GM12878 (cell line): ENCODE data around the gene ZNF142. TPM values are rescaled to one million over a fixed set of nuclear protein-coding genes. Genes with fewer than 3 reads are reported as not detected.

Experiments
- ATAC-seq: fragments of 200-7000 bp; cut with Tn5 transposase; 3 replicates; pipeline ENCODE4 v1.9.1; 2020; ENCODE audit warnings: mild to moderate bottlenecking, moderate library complexity
- BruUV-seq: library from RNA; stranded (reverse); fragments of 400-500 nt; replicated peaks from 2 replicates; lab custom pipeline; 2021; lab: Mats Ljungman, UMichigan
- CTCF ChIA-PET: fragments of 300-600 bp; sonication (Branson Sonifier 250); formaldehyde crosslinking; extraction: SDS; loops from one replicate; lab custom pipeline; 2021; ENCODE audit warnings: inconsistent platforms; lab: Yijun Ruan, JAX
- POLR2A ChIA-PET: fragments of 350-600 bp; formaldehyde crosslinking; extraction: SDS; loops from one replicate; lab custom pipeline; 2021; ENCODE audit warnings: inconsistent platforms; lab: Charles Lee
- RAD21 ChIA-PET: fragments of 300-600 bp; sonication (Branson Sonifier 250); formaldehyde crosslinking; loops from one replicate; lab custom pipeline; 2023; ENCODE audit warnings: antibody characterized with exemption; ENCODE audit not compliant: unreplicated experiment; lab: Charles Lee
- SMC1A ChIA-PET: fragments of 300-600 bp; sonication (Branson Sonifier 250); formaldehyde crosslinking; loops from one replicate; lab custom pipeline; 2023; ENCODE audit not compliant: unreplicated experiment, uncharacterized antibody; lab: Charles Lee
- DNase-seq: peaks from one replicate; pipeline ENCODE4 v3.0.0-alpha.2; 2011; ENCODE audit warnings: low read depth, low spot score
- FAIRE-seq: peaks from 3 replicates; lab custom pipeline; 2011; peaks lifted over from hg19 to GRCh38; lab: Jason Lieb, UNC
- H2AFZ ChIP-seq: 2 replicates; pipeline ENCODE4 v1.6.0; 2011; ENCODE audit warnings: low read depth, low read length, control low read depth; ENCODE audit not compliant: control insufficient read depth
- H3K27ac ChIP-seq: 2 replicates; pipeline ENCODE4 v1.5.1; 2011; ENCODE audit warnings: control low read depth; ENCODE audit not compliant: control insufficient read depth, insufficient read depth
- H3K27me3 ChIP-seq, 2 experiments: replicated peaks in 1 of 2; 2 replicates each; pipeline versions ENCODE4 v1.6.0 to v1.6.1; 2011; ENCODE audit warnings: low read length in 1 of 2; ENCODE audit not compliant: control insufficient read depth in 2 of 2, insufficient read depth in 2 of 2
- H3K36me3 ChIP-seq, 2 experiments: 2 replicates each; pipeline ENCODE4 v1.5.1; 2011; ENCODE audit warnings: low read length in 1 of 2; ENCODE audit not compliant: control insufficient read depth in 2 of 2, insufficient read depth in 2 of 2
- H3K4me1 ChIP-seq: 2 replicates; pipeline ENCODE4 v1.6.1; 2011; ENCODE audit warnings: mild to moderate bottlenecking, low read length, moderate library complexity, mixed read lengths; ENCODE audit not compliant: control insufficient read depth, insufficient read depth
- H3K4me2 ChIP-seq: 2 replicates; pipeline ENCODE4 v1.6.0; 2011; ENCODE audit warnings: control low read depth; ENCODE audit not compliant: control insufficient read depth, insufficient read depth
- H3K4me3 ChIP-seq: fragments of 200-600 bp; sonication (generic); 2 replicates; pipeline ENCODE4 v1.5.1; 2016
- H3K79me2 ChIP-seq: 2 replicates; pipeline ENCODE4 v1.6.0; 2011; ENCODE audit warnings: low read length; ENCODE audit not compliant: control insufficient read depth, insufficient read depth
- H3K9ac ChIP-seq: 2 replicates; pipeline ENCODE4 v1.8.0; 2011; ENCODE audit warnings: low read length, control low read depth, mixed read lengths; ENCODE audit not compliant: control insufficient read depth, insufficient read depth
- H3K9me3 ChIP-seq: replicated peaks from 3 replicates; pipeline ENCODE4 v1.5.1; 2011; ENCODE audit warnings: mild to moderate bottlenecking, low read length; ENCODE audit not compliant: control insufficient read depth, insufficient read depth
- H4K20me1 ChIP-seq: 2 replicates; pipeline ENCODE4 v1.6.0; 2011; ENCODE audit not compliant: control insufficient read depth, insufficient read depth
- ATF2 ChIP-seq: IDR thresholded peaks from 2 replicates; pipeline ENCODE4 v1.6.1; 2012; ENCODE audit warnings: low read length, inconsistent platforms
- BCL11A ChIP-seq: IDR thresholded peaks from 2 replicates; pipeline ENCODE4 v1.6.1; 2011; ENCODE audit warnings: low read depth, low read length
- CBFB ChIP-seq: IDR thresholded peaks from 2 replicates; pipeline ENCODE4 v1.6.1; 2016; ENCODE audit warnings: antibody characterized with exemption, low read depth
- CEBPB ChIP-seq, 2 experiments: fragments of 150-350 bp in 1 of 2; IDR thresholded peaks; 2 replicates each; pipeline ENCODE4 v1.6.1; 2012 to 2014; ENCODE audit warnings: low read depth in 2 of 2, low read length in 2 of 2, borderline replicate concordance in 1 of 2, inconsistent platforms in 1 of 2
- CREB1 ChIP-seq: IDR thresholded peaks from 2 replicates; pipeline ENCODE4 v1.6.1; 2012; ENCODE audit warnings: low read depth, mild to moderate bottlenecking, inconsistent platforms
- DPF2 ChIP-seq: fragments of 450-650 bp; IDR thresholded peaks from 2 replicates; pipeline ENCODE4 v1.6.1; 2017; ENCODE audit warnings: mild to moderate bottlenecking
- ETV6 ChIP-seq, 2 experiments: fragments of 450-650 bp in 1 of 2; IDR thresholded peaks in 1 of 2; conservative IDR thresholded peaks in 1 of 2; 2 replicates each; pipeline ENCODE4 v1.6.1; 2014; ENCODE audit warnings: antibody characterized with exemption in 1 of 2, borderline replicate concordance in 1 of 2, low read depth in 1 of 2, mild to moderate bottlenecking in 1 of 2, moderate library complexity in 1 of 2
- HDGF ChIP-seq: fragments of 450-650 bp; IDR thresholded peaks from 2 replicates; pipeline ENCODE4 v1.6.1; 2016; ENCODE audit warnings: antibody characterized with exemption
- LARP7 ChIP-seq: fragments of 450-650 bp; IDR thresholded peaks from 2 replicates; pipeline ENCODE4 v1.6.1; 2017; ENCODE audit warnings: mild to moderate bottlenecking
- MYC ChIP-seq: IDR thresholded peaks from 2 replicates; pipeline ENCODE4 v1.6.1; 2011; ENCODE audit warnings: mild to moderate bottlenecking, low read length, moderate library complexity, inconsistent platforms; ENCODE audit not compliant: insufficient read depth, insufficient replicate concordance, insufficient read length, severe bottlenecking
- PAX5 ChIP-seq: IDR thresholded peaks from 2 replicates; pipeline ENCODE4 v1.6.1; 2011; ENCODE audit warnings: low read depth, low read length, borderline replicate concordance
- PKNOX1 ChIP-seq: fragments of 450-650 bp; IDR thresholded peaks from 2 replicates; pipeline ENCODE4 v1.6.1; 2016; ENCODE audit warnings: mild to moderate bottlenecking
- PML ChIP-seq: IDR thresholded peaks from 2 replicates; pipeline ENCODE4 v1.6.1; 2012; ENCODE audit warnings: low read length, inconsistent platforms
- SIX5 ChIP-seq: IDR thresholded peaks from 2 replicates; pipeline ENCODE4 v1.6.1; 2011; ENCODE audit warnings: mild to moderate bottlenecking, low read depth, low read length, moderate library complexity; ENCODE audit not compliant: severe bottlenecking
- SREBF2 ChIP-seq: IDR thresholded peaks from 2 replicates; pipeline ENCODE4 v1.6.1; 2012; ENCODE audit warnings: mild to moderate bottlenecking, low read length
- TAF1 ChIP-seq: IDR thresholded peaks from 2 replicates; pipeline ENCODE4 v1.6.1; 2011; ENCODE audit warnings: mild to moderate bottlenecking, low read depth, low read length, borderline replicate concordance
- TBL1XR1 ChIP-seq: IDR thresholded peaks from 2 replicates; pipeline ENCODE4 v1.6.1; 2012; ENCODE audit warnings: low read depth, low read length, improper control_type of control experiment
- TCF7 ChIP-seq: IDR thresholded peaks from 2 replicates; pipeline ENCODE4 v1.6.1; 2014; ENCODE audit warnings: antibody characterized with exemption, borderline replicate concordance
- ZNF207 ChIP-seq: fragments of 450-650 bp; IDR thresholded peaks from 2 replicates; pipeline ENCODE4 v1.6.1; 2014; ENCODE audit warnings: antibody characterized with exemption, mild to moderate bottlenecking, borderline replicate concordance
- WGBS: methylation state at CpG from one replicate; pipeline ENCODE4 v1.1.6; 2016; ENCODE audit warnings: low lambda C conversion rate; ENCODE audit not compliant: insufficient replicate concordance, insufficient coverage; ENCODE audit errors: missing lambda C conversion rate; 5-methylcytosine and 5-hydroxymethylcytosine counted together
- in situ Hi-C: fragments of 300-500 bp; cut with MboI; formaldehyde crosslinking; loops from 9 replicates; pipeline ENCODE4 v1.14.3; 2018; ENCODE audit warnings: mixed read lengths
- intact Hi-C: fragments of 100-400 bp; cut with micrococcal nuclease; formaldehyde crosslinking; loops from one replicate; pipeline ENCODE4 v1.14.2; 2022; ENCODE audit not compliant: unreplicated experiment
- polyA plus RNA-seq, 11 experiments: library from polyadenylated mRNA; depleted of rRNA in 4 of 11; unstranded in 6 of 11; stranded (reverse) in 5 of 11; fragments of >200 nt; fragmentation: Nextera tagmentation in 4 of 11; fragmentation: Illumina TruSeq in 1 of 11; extraction: Ambion mirVana in 4 of 11; extraction: Trizol in 1 of 11; gene quantifications; 1 replicate in 1 of 11; 2 replicates in 10 of 11; pipeline versions ENCODE4 v1.2.1 to v1.2.3, GENCODE V29; 2011 to 2016; ENCODE audit warnings: inconsistent platforms in 2 of 11, missing spikeins in 2 of 11, low read depth in 1 of 11
- total RNA-seq, 4 experiments: library from RNA; depleted of rRNA in 3 of 4; stranded (reverse); fragments of >200 nt in 3 of 4; fragmentation: Illumina TruSeq in 1 of 4; extraction: Trizol in 1 of 4; gene quantifications; 2 replicates each; pipeline versions ENCODE4 v1.2.1 to v1.2.3, GENCODE V29; 2013 to 2021
- TF ChIP-seq, protein P1 (sequence below): fragments of 450-650 bp; IDR thresholded peaks from 2 replicates; pipeline ENCODE4 v1.6.1; 2014; ENCODE audit warnings: mild to moderate bottlenecking
- TF ChIP-seq, protein P2 (sequence below): fragments of 450-650 bp; IDR thresholded peaks from 2 replicates; pipeline ENCODE4 v1.6.1; 2017; ENCODE audit warnings: low read depth, mild to moderate bottlenecking, moderate library complexity

Gene ZNF142
- total and polyA plus RNA-seq, 10 of the 15 experiments (the other 5 are each of a cell fraction or from before 2014, with no cell fraction given): 1.3 to 40.9 (median 15.0) TPM

DNA sequence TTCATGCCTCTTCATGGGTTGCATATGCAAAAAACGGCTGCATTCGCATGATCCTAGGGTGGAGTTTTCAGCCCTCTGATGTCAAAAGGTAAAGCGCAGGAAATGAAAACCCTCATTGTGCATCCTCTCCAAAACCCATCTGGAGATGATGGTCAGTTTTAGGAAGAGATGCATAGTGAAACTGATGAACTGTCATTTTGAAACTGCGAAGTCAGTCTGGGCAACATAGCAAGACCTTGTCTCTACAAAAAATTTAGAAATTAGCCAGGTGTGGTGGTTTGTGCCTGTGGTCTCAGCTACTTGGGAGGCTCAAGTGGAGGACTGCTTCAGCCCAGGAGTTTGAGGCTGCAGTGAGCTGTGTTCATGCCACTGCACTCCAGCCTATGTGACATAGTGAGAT lies 48.7 kb upstream of the ZNF142 start:
- WGBS: 23% methylated on average over 4 of the region's 4 CpGs
- Histone ChIP-seq H3K9ac (no peak overlapping the region), H3K79me2 (peaks cover 20% of the 10 kb centered on the region), H3K4me1 (peaks cover 7% of the 10 kb centered on the region), H2AFZ (no peak overlapping the region), H4K20me1 (no peaks in the 10 kb centered on the region), H3K27ac (no peak overlapping the region), H3K4me2 (0 out of 2 replicates have a peak overlapping the region, but pooled peaks have one; percentile 2), H3K4me3 (no peak overlapping the region), H3K9me3 (no peaks in the 10 kb centered on the region), H3K27me3 (no peaks in the 10 kb centered on the region), H3K36me3 (no peaks in the 10 kb centered on the region)
- in situ Hi-C loops (no loop called here), intact Hi-C loops (no loop called here)
- ATAC-seq: peak; percentile 28
- BruUV-seq: no TSS peak
- DNase-seq: peak; percentile 64
- ChIA-PET CTCF (interaction anchor here (0.7 to 1.5 kb wide), 6 partner anchors 22 to 669 kb away, joined by 3 to 8 read pairs (median 3); partner anchors contain the start of genes BCS1L and ZNF142), POLR2A (interaction anchor here (0.7 kb wide), 1 partner anchor 490 kb away, joined by 4 read pairs; no protein-coding TSS in a partner anchor), SMC1A (interaction anchor here (0.9 to 1.8 kb wide), 4 partner anchors 21 to 201 kb away, joined by 3 to 5 read pairs (median 4); partner anchors contain the start of genes RNF25 and STK36), RAD21 (interaction anchor here (1.0 kb wide), 1 partner anchor 190 kb away, joined by 6 read pairs; no protein-coding TSS in a partner anchor)
- FAIRE-seq: peak; percentile 41
- no peak for TF ChIP-seq PML
- peak in 1 of 2 experiments; percentile 93; a peak in 2 of 4 replicates for TF ChIP-seq ETV6 (conservative IDR thresholded peaks at IDR 0.05 in 1 of 2, IDR thresholded peaks at IDR 0.05 in 1 of 2; ENCODE audit: borderline replicate concordance in 1 of 2, low read depth in 1 of 2)
- TF ChIP-seq CEBPB (IDR thresholded peaks at IDR 0.05; ENCODE audit: borderline replicate concordance in 1 of 2, low read depth in 2 of 2, low read length in 2 of 2): no peak
- TF ChIP-seq DPF2: no peak
- TF ChIP-seq MYC: no peak
- TF ChIP-seq LARP7: no peak
- TF ChIP-seq TCF7: no peak
- 0 out of 2 replicates have a peak, but pooled peaks have one; percentile 6 for TF ChIP-seq PKNOX1
- TF ChIP-seq SIX5: no peak
- TF ChIP-seq, protein P1, sequence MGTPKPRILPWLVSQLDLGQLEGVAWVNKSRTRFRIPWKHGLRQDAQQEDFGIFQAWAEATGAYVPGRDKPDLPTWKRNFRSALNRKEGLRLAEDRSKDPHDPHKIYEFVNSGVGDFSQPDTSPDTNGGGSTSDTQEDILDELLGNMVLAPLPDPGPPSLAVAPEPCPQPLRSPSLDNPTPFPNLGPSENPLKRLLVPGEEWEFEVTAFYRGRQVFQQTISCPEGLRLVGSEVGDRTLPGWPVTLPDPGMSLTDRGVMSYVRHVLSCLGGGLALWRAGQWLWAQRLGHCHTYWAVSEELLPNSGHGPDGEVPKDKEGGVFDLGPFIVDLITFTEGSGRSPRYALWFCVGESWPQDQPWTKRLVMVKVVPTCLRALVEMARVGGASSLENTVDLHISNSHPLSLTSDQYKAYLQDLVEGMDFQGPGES: no peak
- peak; percentile 56; the same call in 1 of the 2 replicates for TF ChIP-seq CREB1
- no peak for TF ChIP-seq HDGF
- TF ChIP-seq PAX5: no peak
- 0 out of 2 replicates have a peak, but pooled peaks have one; percentile 18 for TF ChIP-seq CBFB
- no peak for TF ChIP-seq TBL1XR1
- TF ChIP-seq ATF2: peak; percentile 41; the same call in 1 of the 2 replicates
- TF ChIP-seq ZNF207: no peak
- no peak for TF ChIP-seq TAF1
- TF ChIP-seq BCL11A: peak; percentile 18; the same call in 1 of the 2 replicates
- TF ChIP-seq, protein P2, sequence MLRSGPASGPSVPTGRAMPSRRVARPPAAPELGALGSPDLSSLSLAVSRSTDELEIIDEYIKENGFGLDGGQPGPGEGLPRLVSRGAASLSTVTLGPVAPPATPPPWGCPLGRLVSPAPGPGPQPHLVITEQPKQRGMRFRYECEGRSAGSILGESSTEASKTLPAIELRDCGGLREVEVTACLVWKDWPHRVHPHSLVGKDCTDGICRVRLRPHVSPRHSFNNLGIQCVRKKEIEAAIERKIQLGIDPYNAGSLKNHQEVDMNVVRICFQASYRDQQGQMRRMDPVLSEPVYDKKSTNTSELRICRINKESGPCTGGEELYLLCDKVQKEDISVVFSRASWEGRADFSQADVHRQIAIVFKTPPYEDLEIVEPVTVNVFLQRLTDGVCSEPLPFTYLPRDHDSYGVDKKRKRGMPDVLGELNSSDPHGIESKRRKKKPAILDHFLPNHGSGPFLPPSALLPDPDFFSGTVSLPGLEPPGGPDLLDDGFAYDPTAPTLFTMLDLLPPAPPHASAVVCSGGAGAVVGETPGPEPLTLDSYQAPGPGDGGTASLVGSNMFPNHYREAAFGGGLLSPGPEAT: no peak
- TF ChIP-seq SREBF2: no peak
